Skeletal muscle satellite cell (primary cell): ENCODE data around the gene FAM118A.

ENCODE experiments used
- H3K27me3 ChIP-seq: 2 replicates; pipeline ENCODE4 v1.7.0; 2013; ENCODE audit warnings: low read length; ENCODE audit not compliant: control insufficient read depth, insufficient read depth
- H3K36me3 ChIP-seq: 2 replicates; pipeline ENCODE4 v1.7.0; 2013; ENCODE audit warnings: mild to moderate bottlenecking, control low read depth, low read length; ENCODE audit not compliant: insufficient read depth
- H3K4me1 ChIP-seq: 2 replicates; pipeline ENCODE4 v1.7.0; 2013; ENCODE audit warnings: low read length; ENCODE audit not compliant: control insufficient read depth, insufficient read depth
- H3K4me2 ChIP-seq: 2 replicates; pipeline ENCODE4 v1.7.0; 2013; ENCODE audit warnings: mild to moderate bottlenecking, low read length
- H3K4me3 ChIP-seq: 2 replicates; pipeline ENCODE4 v1.7.0; 2013; ENCODE audit warnings: low read length
- H3K9ac ChIP-seq: 2 replicates; pipeline ENCODE4 v1.7.0; 2013; ENCODE audit warnings: mild to moderate bottlenecking, low read depth, low read length, moderate library complexity
- H3K9me3 ChIP-seq: replicated peaks from 2 replicates; pipeline ENCODE4 v1.7.0; 2013; ENCODE audit warnings: mild to moderate bottlenecking, control low read depth, low read length

Gene FAM118A

GRCh38 chr22:45298934-45299505, 10.7 kb upstream of the FAM118A start:
- peaks cover 23% of the 10 kb centered on the region for H3K27me3 ChIP-seq
- H3K4me2 ChIP-seq = no peak overlapping the region
- no peak overlapping the region for H3K9ac ChIP-seq
- H3K4me1 ChIP-seq = no peaks in the 10 kb centered on the region
- no peaks in the 10 kb centered on the region for H3K36me3 ChIP-seq
- H3K4me3 ChIP-seq = no peak overlapping the region
- H3K9me3 ChIP-seq = no peaks in the 10 kb centered on the region

DNA sequence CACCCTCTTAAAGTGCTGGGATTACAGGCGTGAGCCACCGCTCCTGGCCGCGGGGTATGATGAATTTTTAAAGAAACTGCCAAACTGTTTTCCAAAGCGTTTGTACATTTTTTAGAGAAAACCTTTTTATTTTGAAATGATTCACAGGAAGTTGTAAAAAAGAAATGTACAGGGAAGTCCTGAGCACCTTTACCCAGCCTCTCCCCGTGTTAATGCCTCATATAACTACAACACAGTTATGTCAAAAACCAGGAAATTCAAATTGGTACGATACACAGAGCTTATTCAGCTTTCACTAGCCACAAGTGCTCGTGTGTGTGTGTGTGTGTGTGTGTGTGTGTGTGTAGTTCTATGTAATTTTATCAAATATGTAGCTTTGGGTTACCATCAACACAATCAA, 7.0 kb upstream of the FAM118A start:
- H3K36me3 ChIP-seq = no peaks in the 10 kb centered on the region

GRCh38 chr22:45303181-45303580, 6.6 kb upstream of the FAM118A start:
- Histone ChIP-seq H3K27me3 (peaks cover 4% of the 10 kb centered on the region), H3K4me2 (no peak overlapping the region), H3K36me3 (no peaks in the 10 kb centered on the region), H3K9me3 (no peaks in the 10 kb centered on the region), H3K9ac (no peak overlapping the region), H3K4me3 (no peak overlapping the region), H3K4me1 (no peaks in the 10 kb centered on the region)

More for the DNA sequence above, 7.0 kb upstream of the FAM118A start:
- H3K4me1 ChIP-seq = no peaks in the 10 kb centered on the region
- no peak overlapping the region for H3K4me3 ChIP-seq
- H3K9me3 ChIP-seq = no peaks in the 10 kb centered on the region
- no peak overlapping the region for H3K4me2 ChIP-seq
- peaks cover 4% of the 10 kb centered on the region for H3K27me3 ChIP-seq
- no peak overlapping the region for H3K9ac ChIP-seq

DNA sequence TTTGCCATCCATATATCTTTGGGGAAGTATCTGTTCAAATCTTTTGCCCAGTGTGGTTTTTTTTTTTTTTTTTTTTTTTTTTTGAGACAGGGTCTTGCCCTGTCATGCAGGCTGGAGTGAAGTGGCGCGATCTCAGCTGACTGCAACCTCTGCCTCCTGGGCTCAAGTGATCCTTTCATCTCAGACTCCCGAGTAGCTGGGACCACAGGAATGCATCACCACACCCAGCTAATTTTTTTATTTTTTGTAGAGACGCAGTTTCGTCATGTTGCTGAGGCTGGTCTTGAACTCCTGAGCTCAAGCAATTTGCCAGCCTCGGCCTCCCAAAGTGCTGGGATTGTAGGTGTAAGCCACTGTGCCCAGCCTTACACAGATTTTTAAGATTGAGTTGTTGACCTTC, 4.8 kb upstream of the FAM118A start:
- Histone ChIP-seq H3K36me3 (no peaks in the 10 kb centered on the region), H3K4me3 (no peak overlapping the region), H3K9ac (no peak overlapping the region), H3K27me3 (no peaks in the 10 kb centered on the region), H3K4me1 (peaks cover 7% of the 10 kb centered on the region), H3K4me2 (no peak overlapping the region), H3K9me3 (no peaks in the 10 kb centered on the region)

GRCh38 chr22:45305456-45306075, 4.2 kb upstream of the FAM118A start:
- H3K9me3 ChIP-seq = no peaks in the 10 kb centered on the region
- H3K4me2 ChIP-seq = no peak overlapping the region
- H3K27me3 ChIP-seq = no peaks in the 10 kb centered on the region
- no peak overlapping the region for H3K9ac ChIP-seq
- H3K4me3 ChIP-seq = no peak overlapping the region
- peaks cover 11% of the 10 kb centered on the region for H3K4me1 ChIP-seq
- no peaks in the 10 kb centered on the region for H3K36me3 ChIP-seq

DNA sequence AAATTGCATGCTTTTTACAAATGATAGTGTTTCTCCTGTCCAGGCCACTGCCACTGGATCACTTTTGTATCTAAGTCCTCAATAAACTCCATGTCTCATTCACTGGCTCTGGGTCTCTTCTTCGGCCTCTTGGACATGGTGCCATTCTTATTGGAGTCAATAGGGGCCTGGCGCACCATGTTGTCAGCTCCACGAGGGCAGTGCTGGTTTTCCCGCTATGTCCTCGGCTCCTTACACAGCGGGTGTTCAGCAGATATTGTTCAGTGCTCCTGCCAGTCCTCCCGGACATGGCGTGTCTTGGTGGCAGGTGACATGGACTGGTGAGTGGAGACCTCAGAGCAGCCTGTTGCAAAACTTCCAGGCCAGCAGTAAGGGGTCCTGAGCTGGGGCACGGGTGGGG, 3.6 kb upstream of the FAM118A start:
- no peaks in the 10 kb centered on the region for H3K36me3 ChIP-seq
- no peaks in the 10 kb centered on the region for H3K9me3 ChIP-seq
- no peaks in the 10 kb centered on the region for H3K27me3 ChIP-seq
- peaks cover 16% of the 10 kb centered on the region for H3K4me1 ChIP-seq
- no peak overlapping the region for H3K4me3 ChIP-seq
- no peak overlapping the region for H3K4me2 ChIP-seq
- no peak overlapping the region for H3K9ac ChIP-seq

GRCh38 chr22:45308391-45308956, 1.3 kb upstream of the FAM118A start:
- Histone ChIP-seq H3K9me3 (no peaks in the 10 kb centered on the region), H3K4me1 (peaks cover 16% of the 10 kb centered on the region), H3K4me3 (no peak overlapping the region), H3K9ac (no peak overlapping the region), H3K36me3 (no peaks in the 10 kb centered on the region), H3K4me2 (no peak overlapping the region), H3K27me3 (no peaks in the 10 kb centered on the region)

- H3K9ac ChIP-seq = peak overlapping the region; percentile 81
- H3K4me2 ChIP-seq = peak overlapping the region; percentile 88
- H3K4me3 ChIP-seq = peak overlapping the region; percentile 80
- H3K9me3 ChIP-seq = no peaks in the 10 kb centered on the region
- H3K36me3 ChIP-seq = no peaks in the 10 kb centered on the region
- no peaks in the 10 kb centered on the region for H3K27me3 ChIP-seq
- H3K4me1 ChIP-seq = peaks cover 18% of the 10 kb centered on the region
These were observed 745 bp upstream of the FAM118A start for GRCh38 chr22:45308957-45309421.

GRCh38 chr22:45310331-45310976, 720 bp downstream of the FAM118A start:
- H3K4me3 ChIP-seq = peak overlapping the region; percentile 80
- peak overlapping the region; percentile 94 for H3K4me2 ChIP-seq
- H3K27me3 ChIP-seq = no peaks in the 10 kb centered on the region
- no peaks in the 10 kb centered on the region for H3K9me3 ChIP-seq
- peaks cover 20% of the 10 kb centered on the region for H3K4me1 ChIP-seq
- no peaks in the 10 kb centered on the region for H3K36me3 ChIP-seq
- peak overlapping the region; percentile 81 for H3K9ac ChIP-seq

GRCh38 chr22:45310977-45311531, 1.3 kb downstream of the FAM118A start:
- Histone ChIP-seq H3K9ac (peak overlapping the region; percentile 81), H3K4me3 (peak overlapping the region; percentile 80), H3K27me3 (no peaks in the 10 kb centered on the region), H3K9me3 (no peaks in the 10 kb centered on the region), H3K4me1 (peaks cover 20% of the 10 kb centered on the region), H3K4me2 (peak overlapping the region; percentile 94), H3K36me3 (no peaks in the 10 kb centered on the region)

DNA sequence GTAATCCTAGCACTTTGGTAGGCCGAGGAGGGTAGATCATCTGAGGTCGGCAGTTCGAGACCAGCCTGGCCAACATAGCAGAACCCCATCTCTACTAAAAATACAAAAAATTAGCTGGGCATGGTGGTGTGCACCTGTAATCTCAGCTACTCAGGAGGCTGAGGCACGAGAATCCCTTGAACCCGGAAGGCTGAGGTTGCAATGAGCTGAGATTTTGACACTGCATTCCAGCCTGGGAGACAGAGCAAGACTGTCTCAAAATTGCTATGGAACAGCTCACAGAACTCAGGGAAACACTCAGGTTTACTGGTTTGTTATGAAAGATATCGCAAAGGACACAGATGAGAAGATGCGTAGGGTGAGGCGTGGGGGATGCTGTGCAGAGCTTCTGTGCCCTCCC, 2.7 kb downstream of the FAM118A start:
- no peak overlapping the region for H3K9ac ChIP-seq
- H3K9me3 ChIP-seq = no peaks in the 10 kb centered on the region
- H3K4me1 ChIP-seq = peaks cover 26% of the 10 kb centered on the region
- no peaks in the 10 kb centered on the region for H3K27me3 ChIP-seq
- H3K4me3 ChIP-seq = no peak overlapping the region
- H3K36me3 ChIP-seq = no peaks in the 10 kb centered on the region
- no peak overlapping the region for H3K4me2 ChIP-seq
